EL (cell line): ENCODE measurements around the gene LYPD5.
A peak's percentile ranks its signal among the peaks of the same experiment; 100 is the strongest.
"Not testable (repeated sequence)": the region's sequence is repeated elsewhere in the genome, so short reads cannot be mapped to it uniquely, and the experiment has no call there.

Experiments used
- DNase-seq: peaks from one replicate; pipeline ENCODE4 v3.0.0-alpha.2; 2016

Gene LYPD5

DNA sequence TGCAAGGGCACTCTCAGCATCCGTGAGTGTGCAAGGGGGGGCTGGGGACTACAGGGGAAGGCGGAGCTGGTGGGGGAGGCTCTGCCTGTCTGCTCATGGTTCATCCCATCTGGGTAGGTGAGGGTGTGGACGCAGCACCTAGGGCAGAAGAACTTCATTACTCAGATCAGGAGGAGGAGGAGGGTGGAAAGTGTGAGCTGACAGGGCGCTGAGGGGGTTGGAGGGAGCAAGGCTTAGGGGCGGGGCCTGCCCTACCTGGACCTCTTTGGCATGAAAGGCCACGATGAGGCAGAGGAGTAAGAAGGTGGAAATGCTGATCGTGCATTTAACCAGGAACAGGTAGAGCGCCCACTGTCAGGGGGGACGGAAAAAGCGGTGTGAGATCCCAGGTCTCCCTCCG, 26.0 kb downstream of the LYPD5 start:
- no peak for DNase-seq

DNA sequence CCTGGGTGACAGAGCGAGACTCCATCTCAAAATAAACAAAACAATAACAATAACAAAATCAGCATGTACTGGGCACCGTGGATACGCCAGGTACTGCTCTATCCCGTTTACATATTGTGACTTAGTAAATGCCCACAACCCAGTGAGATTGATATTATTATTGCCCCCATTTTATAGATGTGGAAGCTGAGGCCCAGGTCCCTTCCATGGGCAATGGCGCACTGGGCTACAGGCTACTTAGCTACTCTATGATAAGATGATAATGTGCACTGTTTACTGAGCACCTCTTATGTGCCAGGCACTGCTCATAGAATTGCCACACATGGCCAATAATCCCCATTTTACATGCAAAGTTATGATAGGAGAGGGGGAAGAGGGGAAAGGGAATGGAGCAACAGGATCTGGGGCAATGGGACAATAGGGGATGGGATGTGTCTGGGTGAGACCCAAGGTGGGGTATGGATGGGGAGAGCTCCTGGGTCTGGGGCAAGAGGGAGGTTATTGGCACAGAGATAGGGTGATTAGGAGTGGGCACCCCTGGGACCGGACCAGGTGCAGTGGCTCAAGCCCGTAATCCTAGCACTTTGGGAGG, 26.9 kb downstream of the LYPD5 start:
- no peak for DNase-seq

DNA sequence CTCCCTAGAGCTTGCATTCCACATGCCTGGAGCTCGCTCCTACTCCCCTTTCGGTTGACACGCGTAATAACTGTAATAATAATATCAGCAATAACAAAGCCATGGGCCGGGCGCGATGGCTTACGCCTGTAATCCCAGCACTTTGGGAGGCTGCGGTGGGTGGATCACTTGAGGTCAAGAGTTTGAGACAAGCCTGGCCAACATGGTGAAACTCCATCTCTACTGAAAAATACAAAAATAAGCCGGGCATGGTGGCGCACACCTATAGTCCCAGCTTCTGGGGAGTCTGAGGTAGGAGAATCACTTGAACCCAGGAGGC, 27.3 kb downstream of the LYPD5 start:
- not testable (repeated sequence) for DNase-seq

DNA sequence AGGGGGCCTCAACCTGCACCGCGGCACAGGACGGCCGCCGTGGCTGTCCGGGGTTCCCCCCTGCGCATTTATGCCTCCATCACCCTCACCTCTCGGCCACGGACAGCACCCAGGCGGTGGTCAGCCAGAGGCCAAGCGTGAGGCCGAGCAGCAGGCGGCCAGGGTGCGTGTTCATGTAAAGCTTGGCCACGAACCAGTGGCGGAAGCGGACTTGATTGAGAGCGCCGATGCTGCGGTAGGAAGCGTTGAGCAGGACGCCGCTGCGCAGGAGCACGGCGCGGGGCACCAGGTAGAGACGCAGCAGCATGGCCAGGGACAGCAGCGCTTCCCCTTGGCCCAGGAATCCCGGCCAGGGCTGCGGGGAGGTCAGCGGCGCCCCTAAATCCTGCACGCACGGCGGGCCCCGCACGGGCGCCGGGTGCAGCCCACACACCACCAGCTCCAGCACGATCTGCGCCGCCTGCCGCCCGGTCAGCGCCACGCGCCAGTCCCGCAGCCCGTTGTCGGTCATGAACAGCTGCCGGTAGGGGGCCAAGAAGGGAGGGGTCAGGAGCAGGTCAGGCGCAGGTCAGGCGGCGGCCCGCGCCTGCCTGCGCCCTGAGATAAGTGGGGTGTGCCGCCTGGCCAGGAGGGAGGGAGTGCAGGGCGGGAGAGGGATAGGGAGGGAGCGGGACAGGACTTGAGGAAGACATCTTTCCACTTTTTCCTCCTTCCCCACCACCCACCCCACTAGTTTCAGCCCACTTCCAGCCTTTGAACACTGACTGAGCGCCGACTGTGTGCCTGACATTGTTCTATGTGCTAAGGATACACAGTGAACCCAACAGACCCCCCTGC, 27.9 kb downstream of the LYPD5 start:
- peak; percentile 69 for DNase-seq

DNA sequence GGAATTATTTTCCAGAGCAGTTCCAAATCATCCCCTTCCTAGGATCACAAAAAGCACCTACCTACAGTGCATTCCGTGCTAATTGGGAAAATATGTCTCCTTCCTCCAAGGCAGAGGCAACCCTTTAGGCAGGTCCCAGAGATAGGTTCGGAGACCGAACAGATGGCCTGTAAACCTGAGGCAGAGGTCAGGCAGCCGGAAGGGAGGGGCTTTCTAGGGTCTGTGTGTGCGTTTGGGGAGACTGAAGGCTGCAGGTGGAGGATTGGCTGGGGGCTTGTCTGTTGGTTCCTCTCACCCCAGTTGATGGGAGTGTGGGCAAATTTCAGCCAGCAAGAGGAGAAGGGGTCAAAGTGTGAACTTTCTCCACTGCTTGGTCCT, 28.5 kb downstream of the LYPD5 start:
- no peak for DNase-seq

DNA sequence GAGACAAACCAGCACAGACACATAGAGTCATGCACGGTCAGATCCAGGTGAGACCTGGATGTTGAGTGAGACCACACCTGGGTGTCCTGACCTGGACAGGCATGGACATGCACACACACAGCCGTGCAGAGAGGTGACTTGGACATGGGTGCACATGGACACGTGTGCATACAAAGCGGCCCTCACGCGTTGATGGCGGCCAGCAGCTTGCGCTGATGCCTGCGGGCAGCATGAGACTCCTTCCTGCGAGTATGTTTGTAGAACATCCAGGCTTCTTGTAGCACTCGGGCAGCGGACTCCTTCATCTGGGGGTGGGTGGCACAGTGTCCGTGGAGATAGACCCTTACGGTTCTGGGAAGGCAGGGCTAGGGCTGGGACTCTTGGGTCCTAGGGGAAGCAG, 33.0 kb downstream of the LYPD5 start:
- DNase-seq: no peak

DNA sequence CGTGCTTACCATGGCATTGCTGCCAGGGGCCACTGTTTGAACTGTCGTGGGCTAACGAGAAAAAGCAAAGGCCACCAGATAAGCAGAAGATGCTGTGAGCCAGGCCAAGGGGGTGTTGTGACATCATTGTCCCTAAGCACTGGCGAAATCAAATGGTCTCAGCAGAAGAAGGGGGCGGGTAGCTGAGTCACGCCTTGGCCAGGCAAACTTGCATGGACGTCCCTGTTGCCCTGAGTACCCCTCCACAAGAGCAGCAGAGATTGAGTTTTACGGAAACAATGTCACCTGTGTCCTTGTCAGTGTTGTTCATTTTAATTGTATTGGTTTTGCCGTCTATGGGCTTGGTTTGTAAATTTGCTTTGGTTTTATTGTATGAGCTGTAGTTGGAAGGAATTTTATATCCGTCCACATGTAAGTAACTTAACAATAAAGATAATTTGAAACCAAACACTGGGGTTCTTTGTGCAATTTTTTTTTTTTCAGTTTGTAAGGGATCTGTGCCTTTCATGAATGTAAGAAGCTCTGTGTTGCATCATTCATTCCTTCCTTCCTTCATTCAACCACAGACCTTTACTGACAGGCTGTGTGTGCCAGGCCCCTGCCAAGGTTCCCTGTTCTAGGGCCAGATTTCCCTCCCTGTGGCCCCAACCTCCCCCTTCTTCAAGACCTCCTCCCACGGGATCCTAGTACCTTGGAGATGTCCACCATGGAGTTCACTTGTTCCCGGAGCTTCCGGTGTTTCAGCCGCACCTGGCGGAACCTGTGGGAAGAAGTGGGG, 33.8 kb downstream of the LYPD5 start:
- no peak for DNase-seq

DNA sequence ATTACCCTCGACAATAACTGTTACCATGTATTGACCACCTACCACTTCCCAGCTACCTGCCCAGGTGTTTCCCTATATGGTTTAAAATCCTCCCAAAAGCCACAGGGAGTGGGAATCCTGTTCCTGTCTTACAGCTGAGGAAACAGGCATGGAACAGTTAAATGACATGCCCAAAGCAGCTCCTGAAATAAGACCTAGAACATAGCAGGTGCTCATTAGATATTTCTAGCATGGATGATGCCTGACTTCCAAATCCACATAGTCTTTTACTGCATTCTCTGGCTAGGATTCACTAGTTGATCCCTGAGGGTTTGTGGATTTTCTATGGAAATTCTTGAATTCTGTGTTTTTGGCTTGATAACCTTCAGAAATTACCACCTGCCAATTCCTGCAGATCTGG, 34.4 kb downstream of the LYPD5 start:
- DNase-seq: no peak

DNA sequence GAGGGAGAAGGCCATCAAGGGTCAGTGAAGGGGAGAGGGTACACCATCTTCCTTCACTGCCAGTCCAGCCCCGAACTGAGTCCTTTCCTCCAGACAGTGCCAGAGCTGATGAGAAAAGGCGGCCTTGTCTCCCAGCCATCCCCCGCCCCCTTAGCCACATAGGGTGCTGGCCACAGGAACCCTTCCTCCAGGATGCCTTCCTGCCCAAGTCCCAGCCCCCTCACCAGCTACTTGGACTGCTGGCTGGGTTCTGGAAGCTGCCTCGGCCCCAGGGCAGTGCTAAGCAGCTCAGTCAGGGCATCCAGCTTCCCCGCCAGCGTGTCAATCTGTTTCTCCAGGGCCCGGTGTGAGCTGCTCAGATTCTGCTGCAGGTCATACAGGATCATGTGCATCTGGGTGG, 34.9 kb downstream of the LYPD5 start:
- DNase-seq: no peak

DNA sequence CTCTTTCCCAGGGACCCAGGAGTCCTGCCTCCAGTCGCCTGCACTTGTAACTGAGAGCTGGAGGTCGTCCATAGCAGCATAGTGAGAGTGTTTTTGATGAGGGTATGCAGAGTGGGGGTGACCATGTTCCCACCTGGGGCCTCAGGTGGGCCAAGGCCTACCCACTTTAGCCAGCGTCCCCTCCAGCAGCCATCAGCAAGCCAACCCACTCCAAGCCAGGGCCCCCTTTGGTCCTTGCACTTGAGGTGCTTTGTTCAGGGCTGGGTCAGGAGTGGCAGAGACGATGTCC, 35.5 kb downstream of the LYPD5 start:
- DNase-seq: no peak

DNA sequence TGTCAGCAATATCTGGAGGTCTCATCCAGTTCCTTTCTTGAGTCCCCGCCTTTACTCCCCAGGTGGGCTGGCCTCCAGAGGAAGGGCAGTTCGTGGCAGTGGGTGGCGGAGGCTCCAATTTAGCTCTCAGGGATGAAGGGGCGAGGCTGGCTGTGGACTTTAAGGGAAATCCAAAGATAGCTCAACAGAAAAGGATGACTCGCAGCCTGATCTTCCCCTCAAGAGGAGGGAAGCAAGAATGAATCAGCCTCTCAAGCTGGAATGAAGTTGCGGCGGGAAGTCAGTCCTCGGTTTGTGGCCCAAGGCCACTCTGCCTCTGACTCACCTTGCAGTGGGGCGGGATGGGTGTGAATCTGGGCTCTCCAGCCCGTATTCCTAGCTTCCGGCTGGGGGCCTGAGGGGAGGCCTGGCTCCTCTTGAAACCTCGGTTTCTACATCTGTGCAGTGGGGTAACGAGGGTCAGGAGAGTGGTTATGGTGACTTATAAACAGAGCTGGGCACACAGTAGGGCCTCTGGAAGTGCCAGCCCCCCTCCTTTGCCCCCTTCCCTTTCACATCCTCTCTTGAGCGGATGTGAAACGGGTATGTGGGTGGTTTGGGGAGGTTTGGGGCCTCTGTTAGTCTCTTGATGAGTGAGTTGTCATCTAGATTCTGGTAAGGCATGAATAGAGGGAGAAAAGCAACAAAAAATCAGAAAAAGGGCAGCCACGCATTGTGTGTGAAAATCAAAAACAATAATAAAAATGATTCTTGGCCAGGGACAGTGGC, 37.0 kb downstream of the LYPD5 start:
- peak; percentile 99 for DNase-seq

DNA sequence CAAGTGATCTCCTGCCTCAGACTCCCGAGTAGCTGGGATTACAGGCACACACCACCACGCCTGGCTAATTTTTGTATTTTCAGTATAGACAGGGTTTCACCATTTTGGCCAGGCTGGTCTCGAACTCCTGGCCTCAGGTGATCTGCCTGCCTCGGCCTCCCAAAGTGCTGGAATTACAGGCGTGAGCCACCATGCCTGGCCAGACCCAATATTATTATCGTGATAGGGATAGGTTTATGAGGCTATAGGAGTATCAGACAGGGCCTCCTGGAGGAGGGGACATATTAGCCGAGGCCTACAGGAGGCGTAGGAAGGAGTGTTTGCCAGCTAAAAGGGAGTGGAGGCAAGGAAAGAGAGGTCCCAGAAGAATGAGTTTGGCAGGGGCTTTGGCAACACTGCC, 37.6 kb downstream of the LYPD5 start:
- DNase-seq: not testable (repeated sequence)

DNA sequence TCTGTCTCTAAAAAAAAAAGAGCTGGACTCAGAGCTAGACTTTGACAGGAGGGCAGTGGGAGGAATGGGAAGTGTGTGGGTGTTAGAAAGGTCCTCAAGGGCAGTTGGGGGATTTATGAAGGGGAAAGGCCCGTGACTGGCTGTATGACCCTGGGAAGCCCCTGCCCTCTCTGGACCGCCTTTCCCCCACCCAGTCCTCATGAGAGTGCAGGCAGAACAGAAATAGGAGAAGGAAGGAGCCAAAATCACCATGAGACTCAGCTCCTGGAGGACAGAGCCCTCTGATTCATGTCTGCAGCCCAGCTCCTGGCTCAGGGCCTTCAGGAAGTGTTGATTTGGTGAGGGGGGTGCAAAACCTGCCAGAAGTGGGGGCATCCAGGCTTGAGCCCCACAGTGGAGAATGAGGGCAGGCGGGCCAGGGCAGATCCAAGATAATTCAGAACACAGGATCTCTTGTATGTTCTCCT, 38.7 kb downstream of the LYPD5 start:
- peak; percentile 41 for DNase-seq

DNA sequence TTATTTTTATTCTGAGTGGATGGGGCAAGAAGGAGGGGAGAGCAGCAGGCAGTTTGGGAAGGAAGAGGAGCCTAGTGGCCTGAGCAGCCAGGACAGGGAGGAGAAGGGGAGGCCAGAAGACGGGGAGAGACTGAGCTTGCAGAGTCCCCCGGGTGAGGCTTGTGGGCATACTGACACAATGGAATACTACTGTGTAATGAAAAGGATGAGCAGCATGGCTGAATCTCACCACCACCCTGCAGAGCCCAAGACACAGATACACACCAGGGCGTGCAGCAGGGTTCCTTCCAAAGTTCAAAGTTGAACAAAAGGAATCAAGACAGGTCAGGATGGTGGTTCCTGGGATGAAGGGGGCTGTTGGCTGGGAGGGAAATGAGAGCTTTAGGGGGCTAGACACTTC, 39.4 kb downstream of the LYPD5 start:
- no peak for DNase-seq

DNA sequence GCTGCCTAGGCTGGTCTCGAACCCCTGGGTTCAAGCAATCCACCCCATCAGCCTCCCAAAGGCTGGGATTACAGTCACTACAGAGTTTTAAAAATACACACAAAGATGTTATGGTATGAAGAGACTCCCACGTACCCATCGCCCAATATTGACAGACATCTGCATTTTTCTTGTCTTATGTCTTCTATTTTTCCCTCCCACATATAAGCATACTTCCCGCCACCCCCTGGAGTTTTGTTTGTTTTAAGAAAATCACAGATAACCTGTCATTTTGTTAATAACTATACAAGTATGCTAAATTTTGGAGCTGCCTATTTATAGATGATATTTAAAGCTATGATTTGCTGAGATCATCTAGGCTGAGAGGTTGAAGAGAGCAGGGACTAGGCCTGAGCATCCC, 41.3 kb downstream of the LYPD5 start:
- DNase-seq: no peak

DNA sequence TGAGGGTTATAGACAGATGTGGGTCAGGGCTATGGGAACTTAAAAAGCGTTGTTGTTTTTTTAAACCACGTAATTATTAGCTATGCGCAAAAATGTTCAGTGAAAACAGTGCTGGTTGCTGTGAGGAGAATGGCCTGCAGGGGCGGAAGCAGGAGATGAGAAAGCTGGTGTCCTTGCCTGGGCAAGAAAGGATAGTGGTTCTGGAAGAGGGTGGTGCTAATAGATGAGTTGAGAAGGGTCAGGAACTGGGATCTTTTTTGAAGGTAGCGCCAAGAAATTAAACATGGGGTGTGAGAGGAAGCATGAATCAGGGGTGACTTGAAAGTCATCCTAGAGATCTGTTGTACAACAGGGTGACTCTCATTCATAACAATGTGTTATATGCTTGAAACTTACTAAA, 42.7 kb downstream of the LYPD5 start:
- peak; percentile 91 for DNase-seq

DNA sequence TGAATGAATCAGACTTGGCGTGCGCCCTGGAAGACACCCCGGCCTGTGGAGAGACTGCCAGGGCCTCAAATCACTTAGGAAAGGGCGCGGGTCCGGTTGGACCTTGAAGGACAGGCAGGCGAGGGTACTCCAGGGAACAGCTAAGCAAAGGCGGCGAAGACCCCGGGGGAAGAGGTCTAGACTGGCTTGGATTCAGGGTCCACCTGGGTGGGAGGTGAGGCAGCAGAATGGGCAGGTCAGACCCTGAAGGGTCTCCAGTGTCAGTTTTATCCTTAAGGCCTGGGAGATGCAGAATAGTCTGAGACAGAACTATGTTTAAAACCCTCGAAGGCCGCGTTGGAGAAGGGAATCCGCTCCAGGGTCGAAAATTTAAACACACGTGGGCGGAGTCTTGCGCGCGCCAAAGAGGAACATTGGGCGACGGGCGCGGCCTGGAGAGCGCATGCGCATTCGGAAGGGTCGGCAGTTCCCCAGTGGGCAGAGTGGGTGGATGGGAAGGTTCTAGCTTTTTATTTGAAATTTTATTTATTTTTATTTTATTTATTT, 46.9 kb downstream of the LYPD5 start:
- DNase-seq: peak; percentile 75

DNA sequence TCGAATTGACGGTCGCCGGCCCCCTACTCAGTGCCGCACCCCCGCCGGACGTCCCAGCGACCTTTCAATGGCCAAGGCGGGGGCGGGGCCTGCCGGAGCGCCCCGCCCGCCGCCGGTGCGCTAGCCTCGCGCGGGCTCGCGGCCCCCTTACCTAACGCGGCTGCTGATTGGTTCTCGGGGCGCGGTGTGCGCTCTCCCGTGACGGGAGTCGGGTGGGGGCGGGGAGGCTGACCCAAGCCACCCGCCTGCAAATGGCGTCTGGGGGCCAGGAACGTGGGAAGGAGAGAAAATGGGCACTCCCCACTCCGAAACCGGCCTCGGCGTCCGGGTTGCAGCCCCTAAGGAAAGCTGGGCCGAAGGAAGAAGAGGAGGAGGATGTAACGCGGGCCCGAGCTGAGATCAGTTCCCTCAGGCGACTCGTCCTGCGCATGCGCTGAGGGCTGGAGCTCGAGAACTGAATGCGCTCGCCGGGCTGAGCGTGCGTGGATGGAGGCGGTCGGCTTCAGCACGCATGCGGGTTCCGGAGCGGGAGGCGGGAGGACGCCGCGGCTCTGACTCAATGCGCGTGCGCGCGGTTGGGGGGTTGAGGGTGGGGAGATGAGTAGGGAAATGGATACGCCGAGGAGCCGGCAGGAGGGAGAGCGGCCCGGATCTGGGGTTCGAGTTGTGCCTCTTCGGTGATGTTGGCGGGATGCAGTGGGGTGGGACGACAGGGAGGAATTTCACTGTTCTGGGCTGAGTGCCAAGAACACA, 47.6 kb downstream of the LYPD5 start, which contains the start of gene SMG9:
SMG9 (minus strand) TSS at position 460 of the 753 bp plus-strand sequence. CDS start 4,221 bp downstream, outside the sequence.
- DNase-seq: peak; percentile 98

DNA sequence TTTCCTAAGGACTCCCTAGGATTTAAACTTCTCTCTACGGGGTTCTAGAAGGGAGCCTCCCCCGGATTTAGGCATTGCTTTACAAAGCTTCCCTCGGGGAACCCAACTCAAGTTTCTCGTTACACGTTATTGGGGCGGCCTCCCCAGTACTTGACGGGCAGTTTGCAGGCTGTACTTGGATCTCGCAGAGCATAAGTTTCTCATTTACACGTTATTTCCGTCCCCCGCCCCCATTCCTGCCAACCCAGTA, 48.1 kb downstream of the LYPD5 start:
- no peak for DNase-seq

DNA sequence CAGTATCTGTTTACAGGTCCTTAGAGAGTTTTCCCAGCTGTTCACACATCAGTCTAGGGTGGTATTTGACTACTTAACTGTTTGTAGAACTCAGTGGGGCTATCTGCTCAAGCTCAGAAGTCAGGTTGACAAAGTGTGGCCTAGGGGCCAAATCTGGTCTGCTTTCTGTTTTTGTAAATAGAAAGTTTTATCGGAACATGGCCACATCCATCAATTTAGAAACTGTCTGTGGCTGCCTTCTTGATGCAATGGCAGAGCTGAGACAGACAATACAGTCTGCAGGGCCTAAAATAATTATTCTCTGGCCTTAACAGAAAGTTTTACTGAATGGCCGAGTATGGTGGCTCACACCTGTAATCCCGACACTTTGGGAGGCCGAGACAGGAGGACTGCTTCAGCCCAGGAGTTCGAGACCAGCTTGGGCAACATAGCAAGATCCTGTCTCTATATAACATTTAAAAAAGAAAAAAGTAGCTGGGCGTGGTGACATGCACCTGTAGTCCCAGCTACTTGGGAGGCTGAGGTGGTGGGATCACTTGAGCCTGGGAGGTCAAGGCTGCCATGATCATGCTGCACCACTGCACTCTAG, 49.9 kb downstream of the LYPD5 start:
- DNase-seq: no peak

DNA sequence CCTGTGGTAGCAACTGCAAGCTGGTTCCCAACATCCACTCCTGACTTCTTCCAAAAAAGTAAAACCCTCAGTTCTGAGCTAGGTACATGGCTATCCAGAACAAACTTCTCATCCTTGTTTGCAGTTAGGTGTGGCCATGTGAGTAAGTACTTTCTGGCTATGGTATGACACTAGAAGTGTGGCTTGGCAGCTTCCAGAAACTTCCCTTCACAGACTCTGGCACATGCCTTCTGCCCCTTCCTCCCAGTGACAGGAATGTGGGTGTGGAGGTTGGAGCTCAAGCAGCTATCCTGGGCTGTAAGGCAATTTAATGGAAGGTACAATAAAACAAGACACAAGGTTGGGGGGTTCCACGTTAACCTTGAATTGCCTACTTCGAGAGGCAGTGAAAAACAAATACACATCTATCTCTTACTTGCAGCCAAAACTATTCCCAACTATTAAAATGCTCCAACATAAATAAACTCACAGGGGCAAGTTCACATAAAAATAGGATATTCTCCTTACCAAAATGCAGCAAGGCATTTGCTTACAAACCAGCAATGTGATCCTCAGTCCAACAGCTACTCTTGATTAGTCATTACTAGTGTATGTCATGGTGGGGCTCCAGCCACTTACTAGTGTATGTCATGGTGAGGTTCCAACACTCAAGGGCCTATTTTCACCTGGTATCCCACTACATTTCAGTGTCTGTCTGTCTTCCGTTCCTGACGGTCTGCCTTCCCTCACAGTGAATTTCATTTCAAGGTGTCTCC, 50.6 kb downstream of the LYPD5 start:
- peak; percentile 33 for DNase-seq
